ENCODE measurements around the gene NAV2. TPM values are rescaled to one million over a fixed set of nuclear protein-coding genes. Genes with fewer than 3 reads are reported as not detected.
A peak's percentile ranks its signal among the peaks of the same experiment; 100 is the strongest.
"Not testable (repeated sequence)": the region's sequence is repeated elsewhere in the genome, so short reads cannot be mapped to it uniquely, and the experiment has no call there.

Gene NAV2
- total and polyA plus RNA-seq, 11 donors, result 7.6 to 46.5 (median 20.2) TPM

GRCh38 chr11:19922689-19923035, 210.0 kb downstream of the NAV2 start:
- peaks cover 0 to 8% (median 0%) of the 10 kb centered on the region in 9 donors for H3K36me3 ChIP-seq
- intact Hi-C loops (cut with DNase I), result no loop called here
- ATAC-seq, result no peak
- H3K4me1 ChIP-seq, result peaks cover 0 to 14% (median 0%) of the 10 kb centered on the region in 12 donors
- no peaks in the 10 kb centered on the region for H3K9me3 ChIP-seq
- 84 to 94% (median 91%) methylated on average over 3 of the region's 3 CpGs for WGBS, 4 donors
- TF ChIP-seq CTCF (IDR thresholded peaks at IDR 0.05) (no peak), POLR2A (IDR thresholded peaks at IDR 0.05) (no peak)
- DNase-seq, result no peak
- no peak overlapping the region for H3K27ac ChIP-seq
- no peak overlapping the region for H3K4me3 ChIP-seq
- H3K27me3 ChIP-seq, result no peaks in the 10 kb centered on the region

GRCh38 chr11:19923626-19924025, 211.0 kb downstream of the NAV2 start:
- no peaks in the 10 kb centered on the region for H3K27me3 ChIP-seq
- H3K36me3 ChIP-seq, result no peaks in the 10 kb centered on the region
- intact Hi-C loops (cut with DNase I), result no loop called here
- DNase-seq (no peak), ATAC-seq (no peak)
- 91 to 98% (median 97%) methylated on average over 1 of the region's 1 CpG for WGBS, 4 donors
- TF ChIP-seq POLR2A (IDR thresholded peaks at IDR 0.05) (no peak), CTCF (IDR thresholded peaks at IDR 0.05) (no peak)
- no peaks in the 10 kb centered on the region for H3K9me3 ChIP-seq
- peaks cover 0 to 14% (median 0%) of the 10 kb centered on the region in 12 donors for H3K4me1 ChIP-seq
- H3K27ac ChIP-seq, result no peak overlapping the region
- no peak overlapping the region for H3K4me3 ChIP-seq

GRCh38 chr11:19924311-19924710, 211.7 kb downstream of the NAV2 start:
- Histone ChIP-seq H3K9me3 (no peaks in the 10 kb centered on the region), H3K27me3 (no peaks in the 10 kb centered on the region), H3K27ac (no peak overlapping the region), H3K4me3 (no peak overlapping the region), H3K4me1 (peaks cover 0 to 12% (median 0%) of the 10 kb centered on the region in 12 donors), H3K36me3 (no peaks in the 10 kb centered on the region)
- TF ChIP-seq POLR2A (IDR thresholded peaks at IDR 0.05), result no peak
- TF ChIP-seq CTCF (IDR thresholded peaks at IDR 0.05), result no peak
- ATAC-seq (no peak), DNase-seq (no peak)
- intact Hi-C loops (cut with DNase I), result no loop called here
- 83 to 90% (median 88%) methylated on average over 1 of the region's 1 CpG for whole genome bisulfite sequencing, 4 donors

GRCh38 chr11:19924716-19925115, 212.1 kb downstream of the NAV2 start:
- H3K4me1 ChIP-seq, result peaks cover 0 to 9% (median 0%) of the 10 kb centered on the region in 12 donors
- no peaks in the 10 kb centered on the region for H3K9me3 ChIP-seq
- DNase-seq (no peak), ATAC-seq (no peak)
- H3K27ac ChIP-seq, result no peak overlapping the region
- no peaks in the 10 kb centered on the region for H3K36me3 ChIP-seq
- no peak overlapping the region for H3K4me3 ChIP-seq
- H3K27me3 ChIP-seq, result no peaks in the 10 kb centered on the region
- TF ChIP-seq CTCF (IDR thresholded peaks at IDR 0.05) (no peak), POLR2A (IDR thresholded peaks at IDR 0.05) (no peak)
- WGBS, 4 donors, result 52 to 70% (median 58%) methylated on average over 1 of the region's 1 CpG
- intact Hi-C loops (cut with DNase I), result no loop called here

- intact Hi-C loops (cut with DNase I); DNase-seq; H3K27me3 ChIP-seq; H3K4me3 ChIP-seq; ATAC-seq; H3K9me3 ChIP-seq; H3K36me3 ChIP-seq: not testable (repeated sequence)
- WGBS, 4 donors, result 87 to 95% (median 93%) methylated on average over 2 of the region's 2 CpGs
- H3K27ac ChIP-seq, result peak overlapping the region in 1 of 12 donors; percentile 38
- peaks cover 0 to 16% (median 1%) of the 10 kb centered on the region in 12 donors for H3K4me1 ChIP-seq
Measured at GRCh38 chr11:19927403-19927802, 214.8 kb downstream of the NAV2 start.
